Keratinocyte (primary cell): Measurements from ENCODE around the gene TMEM147.

Source experiments
- EZH2 ChIP-seq: IDR thresholded peaks from one replicate; pipeline ENCODE4 v1.6.1; 2012; ENCODE audit warnings: inconsistent platforms, mild to moderate bottlenecking, low read length, moderate library complexity
- TF ChIP-seq, protein P1 (sequence below), 3 experiments: IDR thresholded peaks in 1 of 3; conservative IDR thresholded peaks in 1 of 3; optimal IDR thresholded peaks in 1 of 3; 2 replicates in 2 of 3; 3 replicates in 1 of 3; pipeline versions ENCODE3 to v1.5.1; 2011; ENCODE audit warnings: low read length in 3 of 3, mild to moderate bottlenecking in 3 of 3, moderate library complexity in 2 of 3, control low read depth in 1 of 3, inconsistent platforms in 1 of 3; ENCODE audit not compliant: insufficient read depth in 2 of 3; ENCODE audit errors: extremely low read depth in 1 of 3

DNA sequence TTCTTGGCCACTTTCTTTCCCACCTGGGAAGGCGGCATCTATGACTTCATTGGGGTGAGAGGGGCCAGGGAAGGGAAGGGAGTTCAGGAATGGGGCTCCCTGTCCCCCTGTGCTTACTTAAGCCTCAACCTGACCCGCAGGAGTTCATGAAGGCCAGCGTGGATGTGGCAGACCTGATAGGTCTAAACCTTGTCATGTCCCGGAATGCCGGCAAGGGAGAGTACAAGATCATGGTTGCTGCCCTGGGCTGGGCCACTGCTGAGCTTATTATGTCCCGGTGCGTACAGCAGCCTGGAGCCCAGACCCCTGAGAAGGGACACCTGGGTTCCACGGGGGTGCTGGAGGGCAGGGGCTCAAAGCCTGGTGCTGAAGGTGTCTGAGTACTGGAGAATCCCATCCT is 1.1 kb downstream of the TMEM147 start:
- TF ChIP-seq, protein P1, sequence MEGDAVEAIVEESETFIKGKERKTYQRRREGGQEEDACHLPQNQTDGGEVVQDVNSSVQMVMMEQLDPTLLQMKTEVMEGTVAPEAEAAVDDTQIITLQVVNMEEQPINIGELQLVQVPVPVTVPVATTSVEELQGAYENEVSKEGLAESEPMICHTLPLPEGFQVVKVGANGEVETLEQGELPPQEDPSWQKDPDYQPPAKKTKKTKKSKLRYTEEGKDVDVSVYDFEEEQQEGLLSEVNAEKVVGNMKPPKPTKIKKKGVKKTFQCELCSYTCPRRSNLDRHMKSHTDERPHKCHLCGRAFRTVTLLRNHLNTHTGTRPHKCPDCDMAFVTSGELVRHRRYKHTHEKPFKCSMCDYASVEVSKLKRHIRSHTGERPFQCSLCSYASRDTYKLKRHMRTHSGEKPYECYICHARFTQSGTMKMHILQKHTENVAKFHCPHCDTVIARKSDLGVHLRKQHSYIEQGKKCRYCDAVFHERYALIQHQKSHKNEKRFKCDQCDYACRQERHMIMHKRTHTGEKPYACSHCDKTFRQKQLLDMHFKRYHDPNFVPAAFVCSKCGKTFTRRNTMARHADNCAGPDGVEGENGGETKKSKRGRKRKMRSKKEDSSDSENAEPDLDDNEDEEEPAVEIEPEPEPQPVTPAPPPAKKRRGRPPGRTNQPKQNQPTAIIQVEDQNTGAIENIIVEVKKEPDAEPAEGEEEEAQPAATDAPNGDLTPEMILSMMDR (optimal IDR thresholded peaks at IDR 0.05 in 1 of 3, IDR thresholded peaks at IDR 0.05 in 1 of 3, conservative IDR thresholded peaks at IDR 0.05 in 1 of 3; ENCODE audit: extremely low read depth in 1 of 3, insufficient read depth in 2 of 3, low read length in 3 of 3): no peak
- TF ChIP-seq EZH2: no peak
